ENCODE data around the gene MTERF2. TPM values are rescaled to one million over a fixed set of nuclear protein-coding genes. Genes with fewer than 3 reads are reported as not detected.

The MTERF2 gene
- total RNA-seq, 1 experiment from 2014 or later, result 7.8 TPM

DNA sequence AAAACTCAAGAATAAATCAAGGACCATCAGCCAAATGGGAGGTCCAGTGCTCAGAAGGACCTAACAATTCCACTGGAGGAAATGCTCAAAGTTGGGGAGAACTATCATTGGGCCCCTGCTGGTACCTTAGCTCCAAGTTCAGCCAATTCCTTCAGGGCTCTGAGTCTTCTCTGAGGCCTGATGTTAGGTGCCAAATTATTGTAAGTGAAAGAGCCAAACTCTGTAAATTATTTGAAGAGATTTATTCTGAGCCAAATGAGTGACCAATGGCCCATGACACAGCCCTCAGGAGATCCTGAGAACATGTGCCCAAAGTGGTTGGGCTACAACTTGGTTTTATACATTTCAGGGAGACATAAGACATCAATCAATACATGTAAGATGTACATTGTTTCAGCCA is 39.5 kb downstream of the MTERF2 start:
- no peaks in the 10 kb centered on the region for H3K79me2 ChIP-seq (ENCODE audit: insufficient read depth, low read length)
- ChIA-PET POLR2A (no interaction called here), RAD21 (ENCODE audit: low non-redundant PET in 1 of 2, low total read pairs in 2 of 2, uncharacterized antibody in 2 of 2, unreplicated experiment in 2 of 2) (no interaction called here), CTCF (no interaction called here)
- no peaks in the 10 kb centered on the region for H3K9me2 ChIP-seq (ENCODE audit: insufficient read depth)
- H3K4me3 ChIP-seq (replicated peaks in 1 of 2; ENCODE audit: low read depth in 1 of 2, low read length in 2 of 2), result no peak overlapping the region
- no peak overlapping the region for H2AFZ ChIP-seq (ENCODE audit: low read depth, low read length, poor library complexity, severe bottlenecking)
- BruUV-seq (replicated peaks), result no TSS peak
- H3K27ac ChIP-seq (ENCODE audit: low read depth, low read length), result no peak overlapping the region
- no peaks in the 10 kb centered on the region for H3K27me3 ChIP-seq (ENCODE audit: insufficient read depth, low read length)
- H3K36me3 ChIP-seq (ENCODE audit: control insufficient read depth in 1 of 2, insufficient read depth in 2 of 2, low read length in 2 of 2), result no peaks in the 10 kb centered on the region
- intact Hi-C loops (cut with micrococcal nuclease), result no loop called here
- no peaks in the 10 kb centered on the region for H4K20me1 ChIP-seq (ENCODE audit: insufficient read depth)
- no peaks in the 10 kb centered on the region for H3K4me1 ChIP-seq (ENCODE audit: control insufficient read depth in 1 of 2, insufficient read depth in 2 of 2, low read length in 2 of 2)
- no peak overlapping the region for H3K9ac ChIP-seq (ENCODE audit: low read length)
- DNase-seq (ENCODE audit: low read depth, low spot score), result no peak
- no peak overlapping the region for H3K4me2 ChIP-seq (ENCODE audit: low read length)
- no peak for ATAC-seq
- no peak for TF ChIP-seq ELF1 (IDR thresholded peaks at IDR 0.05; ENCODE audit: borderline replicate concordance, low read depth)
- TF ChIP-seq RAD21 (IDR thresholded peaks at IDR 0.05; ENCODE audit: low read depth), result no peak
- TF ChIP-seq, protein P1, sequence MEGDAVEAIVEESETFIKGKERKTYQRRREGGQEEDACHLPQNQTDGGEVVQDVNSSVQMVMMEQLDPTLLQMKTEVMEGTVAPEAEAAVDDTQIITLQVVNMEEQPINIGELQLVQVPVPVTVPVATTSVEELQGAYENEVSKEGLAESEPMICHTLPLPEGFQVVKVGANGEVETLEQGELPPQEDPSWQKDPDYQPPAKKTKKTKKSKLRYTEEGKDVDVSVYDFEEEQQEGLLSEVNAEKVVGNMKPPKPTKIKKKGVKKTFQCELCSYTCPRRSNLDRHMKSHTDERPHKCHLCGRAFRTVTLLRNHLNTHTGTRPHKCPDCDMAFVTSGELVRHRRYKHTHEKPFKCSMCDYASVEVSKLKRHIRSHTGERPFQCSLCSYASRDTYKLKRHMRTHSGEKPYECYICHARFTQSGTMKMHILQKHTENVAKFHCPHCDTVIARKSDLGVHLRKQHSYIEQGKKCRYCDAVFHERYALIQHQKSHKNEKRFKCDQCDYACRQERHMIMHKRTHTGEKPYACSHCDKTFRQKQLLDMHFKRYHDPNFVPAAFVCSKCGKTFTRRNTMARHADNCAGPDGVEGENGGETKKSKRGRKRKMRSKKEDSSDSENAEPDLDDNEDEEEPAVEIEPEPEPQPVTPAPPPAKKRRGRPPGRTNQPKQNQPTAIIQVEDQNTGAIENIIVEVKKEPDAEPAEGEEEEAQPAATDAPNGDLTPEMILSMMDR (IDR thresholded peaks at IDR 0.05 in 2 of 3, conservative IDR thresholded peaks at IDR 0.05 in 1 of 3; ENCODE audit: borderline replicate concordance in 1 of 3, insufficient read depth in 1 of 3, low read depth in 2 of 3, low read length in 2 of 3), result no peak
- peaks cover 7 to 9% of the 10 kb centered on the region in 2 experiments; a peak in 3 of 4 replicates for H3K9me3 ChIP-seq (ENCODE audit: control insufficient read depth in 1 of 2, insufficient read depth in 1 of 2, low read depth in 1 of 2, low read length in 2 of 2)

DNA sequence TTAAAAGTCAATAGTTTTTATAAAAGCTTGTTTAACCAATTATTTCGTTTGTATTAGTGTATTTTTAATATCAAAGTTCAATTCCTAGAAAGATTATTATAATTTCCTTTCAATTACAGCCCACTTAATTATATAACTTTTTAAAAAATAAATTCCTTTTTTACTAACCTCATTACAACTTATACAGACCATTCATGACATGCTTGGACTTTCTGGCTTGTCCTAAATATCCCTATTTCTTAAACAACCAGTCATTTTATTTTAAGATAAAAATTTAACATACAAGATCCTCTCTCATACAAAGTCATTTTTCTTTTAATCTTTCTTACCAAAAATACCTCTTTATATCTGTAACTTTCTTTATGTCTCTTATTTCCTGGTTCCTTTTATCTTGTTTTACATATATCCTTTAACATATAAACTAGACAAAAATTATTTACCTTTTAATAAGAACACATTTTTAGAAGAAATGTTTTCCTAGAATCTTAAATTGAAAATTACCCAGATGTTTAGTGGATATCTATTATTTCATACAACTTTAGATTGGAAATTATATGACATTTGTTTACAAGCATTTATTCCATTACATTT is 41.6 kb downstream of the MTERF2 start:
- Histone ChIP-seq H3K79me2 (ENCODE audit: insufficient read depth, low read length) (no peaks in the 10 kb centered on the region), H2AFZ (ENCODE audit: low read depth, low read length, poor library complexity, severe bottlenecking) (no peak overlapping the region), H3K4me1 (ENCODE audit: control insufficient read depth in 1 of 2, insufficient read depth in 2 of 2, low read length in 2 of 2) (no peaks in the 10 kb centered on the region), H3K9me2 (ENCODE audit: insufficient read depth) (no peaks in the 10 kb centered on the region), H3K9ac (ENCODE audit: low read length) (no peak overlapping the region), H4K20me1 (ENCODE audit: insufficient read depth) (no peaks in the 10 kb centered on the region), H3K27me3 (ENCODE audit: insufficient read depth, low read length) (no peaks in the 10 kb centered on the region), H3K4me2 (ENCODE audit: low read length) (no peak overlapping the region), H3K9me3 (ENCODE audit: control insufficient read depth in 1 of 2, insufficient read depth in 1 of 2, low read depth in 1 of 2, low read length in 2 of 2) (peaks cover 7 to 9% of the 10 kb centered on the region in 2 experiments; a peak in 3 of 4 replicates), H3K36me3 (ENCODE audit: control insufficient read depth in 1 of 2, insufficient read depth in 2 of 2, low read length in 2 of 2) (no peaks in the 10 kb centered on the region), H3K27ac (ENCODE audit: low read depth, low read length) (no peak overlapping the region), H3K4me3 (replicated peaks in 1 of 2; ENCODE audit: low read depth in 1 of 2, low read length in 2 of 2) (no peak overlapping the region)
- CTCF ChIA-PET, result no interaction called here
- no peak for DNase-seq (ENCODE audit: low read depth, low spot score)
- no peak for ATAC-seq
- RAD21 ChIA-PET (ENCODE audit: low non-redundant PET in 1 of 2, low total read pairs in 2 of 2, uncharacterized antibody in 2 of 2, unreplicated experiment in 2 of 2), result no interaction called here
- peak; percentile 69 for TF ChIP-seq CBX3 (IDR thresholded peaks at IDR 0.05; ENCODE audit: low read depth)
- TF ChIP-seq, protein P1 (IDR thresholded peaks at IDR 0.05 in 2 of 3, conservative IDR thresholded peaks at IDR 0.05 in 1 of 3; ENCODE audit: borderline replicate concordance in 1 of 3, insufficient read depth in 1 of 3, low read depth in 2 of 3, low read length in 2 of 3), result no peak
- TF ChIP-seq JUND (IDR thresholded peaks at IDR 0.05), result no peak
- TF ChIP-seq RAD21 (IDR thresholded peaks at IDR 0.05; ENCODE audit: low read depth), result no peak
- no TSS peak for BruUV-seq (replicated peaks)
- intact Hi-C loops (cut with micrococcal nuclease), result no loop called here
- POLR2A ChIA-PET, result no interaction called here
